Islet of Langerhans (tissue), 1 donor: ENCODE measurements around the gene MFNG.

Experiments used
- FAIRE-seq: peaks from one replicate; lab custom pipeline; 2011; peaks lifted over from hg19 to GRCh38; lab: Jason Lieb, UNC

Gene MFNG

DNA sequence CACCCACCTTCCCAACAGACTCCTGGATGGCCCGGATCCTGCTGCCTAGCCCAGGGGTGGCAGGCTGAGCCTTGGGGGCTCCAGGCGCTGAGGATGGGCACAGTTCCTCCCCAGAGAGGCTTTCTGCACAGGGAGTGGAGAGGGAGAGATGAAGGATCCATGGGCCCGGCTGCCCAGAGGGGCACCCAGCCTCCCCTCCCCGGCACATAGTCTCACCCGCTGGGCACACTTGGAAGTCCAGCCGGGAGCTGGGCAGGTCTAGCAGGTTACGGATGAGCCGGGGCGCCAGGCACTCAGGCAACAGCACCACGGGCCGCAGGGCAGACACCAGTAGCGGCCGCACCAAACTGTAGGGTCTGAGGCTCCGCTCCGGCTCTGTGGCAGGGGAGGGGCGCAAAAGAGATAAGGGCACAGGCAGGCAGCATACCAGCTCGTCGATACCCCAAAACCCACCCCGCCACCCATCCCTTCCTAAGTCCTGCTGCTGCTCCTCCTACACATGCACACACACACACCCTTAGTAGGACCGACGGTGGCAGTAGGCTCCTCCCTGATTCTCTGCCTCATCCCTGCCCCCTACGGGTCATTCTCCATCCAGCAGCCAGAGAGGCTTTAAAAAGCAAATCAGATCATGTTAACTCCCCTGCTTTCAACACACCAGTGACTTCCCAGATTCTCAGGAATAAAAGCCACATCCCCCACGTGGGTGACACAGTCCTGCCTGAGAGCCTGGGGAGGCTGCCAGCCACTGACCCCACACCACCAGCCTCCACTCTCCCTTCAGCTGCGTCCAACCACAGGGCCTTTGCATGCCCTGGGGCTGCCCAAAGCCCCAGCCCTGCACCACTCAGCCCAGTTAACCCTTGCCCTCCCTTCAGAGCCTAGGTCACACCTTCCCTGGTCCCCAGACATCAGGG, 6.5 kb upstream of the MFNG start:
- FAIRE-seq, result no peak

DNA sequence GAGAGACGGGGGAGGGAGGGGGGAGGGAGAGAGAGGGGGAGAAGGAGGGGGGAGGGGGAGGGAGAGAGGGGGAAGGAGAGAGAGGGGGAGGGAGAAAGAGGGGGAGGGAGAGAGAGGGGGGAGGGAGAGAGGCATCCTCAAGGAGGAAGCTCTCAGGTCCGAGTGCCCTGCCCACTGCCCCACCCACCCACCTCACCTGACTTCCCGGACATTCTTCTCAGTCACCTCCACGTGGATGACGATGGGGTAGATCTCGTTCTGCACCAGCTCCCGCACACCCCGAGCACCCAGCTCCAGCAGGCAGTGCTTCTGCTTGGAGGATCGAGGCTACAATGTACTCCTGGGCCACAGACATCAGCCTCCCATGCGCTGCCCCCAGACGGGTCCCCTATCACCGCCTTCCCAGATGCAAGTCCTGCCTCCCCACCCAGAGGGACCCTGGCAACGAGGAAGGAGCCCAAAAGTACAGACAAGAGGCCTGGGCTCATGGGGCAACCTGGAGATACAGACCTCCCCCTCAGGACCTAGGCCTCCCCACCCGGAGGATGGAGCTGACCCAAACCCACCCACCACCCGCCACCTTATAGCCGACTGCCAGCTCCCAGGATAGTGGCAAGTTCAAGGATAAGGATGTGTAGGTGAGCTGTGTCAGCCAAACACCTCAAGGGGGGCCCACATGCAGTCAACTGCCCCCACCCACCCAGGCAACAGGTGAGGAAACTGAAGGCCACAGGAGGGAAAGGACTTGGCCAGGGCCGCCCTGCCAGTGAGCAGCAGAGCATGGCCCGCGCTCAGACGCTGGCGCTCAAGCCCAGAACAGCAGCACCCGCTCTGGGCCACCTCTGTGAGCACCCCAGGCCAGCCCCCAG, 5.6 kb upstream of the MFNG start:
- FAIRE-seq, result no peak

DNA sequence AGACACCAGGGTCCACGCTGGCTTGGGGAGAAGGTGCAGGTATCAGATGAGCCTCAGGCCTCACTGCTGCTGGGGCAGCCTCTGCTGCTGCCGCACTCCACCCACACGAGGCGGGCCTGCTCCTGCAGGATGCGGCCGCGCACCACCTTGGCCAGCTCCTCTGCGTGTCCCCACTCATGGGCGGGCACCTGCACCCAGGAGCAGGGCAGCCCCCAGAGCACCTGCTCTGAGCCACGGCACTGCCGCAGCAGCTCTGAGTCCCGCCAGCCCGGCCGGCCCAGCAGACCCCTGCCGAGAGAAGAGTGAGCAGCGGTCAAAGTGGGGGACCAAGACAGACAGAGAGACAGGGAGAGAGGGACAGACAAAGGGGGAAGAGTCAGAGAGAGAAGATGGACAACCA, 4.9 kb upstream of the MFNG start:
- no peak for FAIRE-seq

DNA sequence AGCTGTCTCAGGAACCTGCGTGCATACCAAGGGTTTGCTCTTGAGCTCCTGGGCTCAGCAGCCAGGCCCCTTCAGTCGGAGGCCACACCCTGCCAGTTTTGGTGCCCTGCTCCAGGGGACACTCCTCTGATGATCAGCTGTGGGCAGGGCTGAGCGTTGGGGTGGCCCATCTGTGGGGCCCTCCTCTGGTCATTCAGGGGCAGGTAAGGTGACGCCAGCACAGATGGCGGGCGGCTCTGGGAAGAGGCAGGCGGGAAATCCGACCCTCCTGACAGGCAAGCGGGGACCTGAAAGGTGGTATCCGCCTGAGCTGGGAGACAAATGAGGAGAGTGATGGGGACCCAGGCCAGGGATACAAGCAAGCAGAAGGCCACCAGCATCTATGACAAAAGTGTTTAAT, 3.8 kb upstream of the MFNG start:
- FAIRE-seq, result no peak

DNA sequence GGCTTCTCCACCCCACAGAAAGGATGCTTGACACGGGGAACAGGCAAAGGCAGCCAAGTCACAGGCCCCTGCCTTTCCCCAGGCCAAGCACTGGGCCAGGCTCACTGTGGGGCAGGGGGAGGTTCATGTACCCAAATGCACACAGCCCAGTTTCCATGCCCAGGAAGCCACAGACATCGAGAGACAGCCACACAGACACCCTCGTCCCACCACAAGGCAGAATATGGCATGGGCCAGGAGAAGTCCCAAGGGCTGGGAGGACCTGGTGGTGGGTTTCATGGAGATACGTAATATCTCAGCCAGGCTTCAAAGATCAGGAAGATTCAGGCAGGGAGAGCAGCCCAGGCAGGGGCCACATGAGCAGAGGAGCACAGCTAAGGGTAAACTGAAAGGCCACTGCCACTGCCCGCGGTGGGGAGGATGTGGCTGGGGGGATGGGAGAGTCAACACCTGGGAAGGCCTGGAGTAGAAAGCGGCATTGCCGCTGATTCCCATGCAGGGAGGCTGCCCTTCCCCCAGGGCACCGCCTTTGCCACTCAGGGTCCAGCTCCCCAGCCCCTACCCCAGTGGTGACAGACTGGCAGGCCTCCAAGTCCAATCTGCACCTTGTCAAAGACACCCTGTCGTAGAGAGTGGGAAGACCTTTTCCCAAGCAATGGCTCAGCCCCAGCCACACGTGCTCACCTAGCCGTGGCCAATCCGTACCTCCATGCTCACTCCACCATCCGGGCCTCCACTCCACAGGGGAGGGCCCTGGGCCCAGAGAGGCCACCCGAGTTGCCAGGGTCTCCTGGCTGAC, 2.4 kb upstream of the MFNG start:
- FAIRE-seq, result no peak

DNA sequence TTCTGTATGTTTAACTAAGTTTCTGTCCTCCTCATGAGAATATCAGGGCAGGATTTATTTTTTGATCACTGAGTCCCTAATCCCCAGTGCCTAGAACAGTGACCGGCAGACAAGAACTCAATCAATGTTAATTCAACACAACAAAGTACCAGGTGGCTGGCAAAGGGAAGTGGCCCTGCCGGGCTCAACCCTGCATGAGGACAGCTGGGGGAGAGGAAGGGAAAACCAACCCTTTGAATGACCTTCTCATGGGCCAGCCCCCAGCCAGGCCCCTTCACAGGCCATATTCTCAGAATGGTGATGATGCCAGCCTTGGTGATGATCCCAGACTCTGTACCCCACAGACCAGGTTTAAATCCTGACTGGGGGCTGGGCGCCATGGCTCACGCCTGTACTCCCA, 1.4 kb upstream of the MFNG start:
- no peak for FAIRE-seq

DNA sequence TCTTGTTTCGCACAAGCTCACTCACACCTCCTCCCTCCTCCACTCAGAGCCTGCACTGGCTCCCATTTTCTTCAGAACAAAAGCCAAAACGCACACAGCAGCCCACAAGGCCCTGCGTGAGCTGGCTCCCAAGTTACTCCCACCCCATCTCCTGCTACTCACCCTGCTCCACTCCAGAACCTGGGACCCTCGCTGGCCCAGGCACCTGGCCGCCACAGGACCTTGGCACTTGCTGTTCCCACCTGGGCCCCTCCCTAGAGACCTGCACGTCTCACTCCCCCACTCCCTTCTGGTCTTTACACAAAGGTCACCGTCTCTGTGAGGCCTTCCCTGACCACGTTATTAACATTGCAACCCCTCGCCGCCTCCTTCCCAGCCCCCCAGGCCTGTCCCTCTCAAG, 945 bp upstream of the MFNG start:
- FAIRE-seq, result no peak

DNA sequence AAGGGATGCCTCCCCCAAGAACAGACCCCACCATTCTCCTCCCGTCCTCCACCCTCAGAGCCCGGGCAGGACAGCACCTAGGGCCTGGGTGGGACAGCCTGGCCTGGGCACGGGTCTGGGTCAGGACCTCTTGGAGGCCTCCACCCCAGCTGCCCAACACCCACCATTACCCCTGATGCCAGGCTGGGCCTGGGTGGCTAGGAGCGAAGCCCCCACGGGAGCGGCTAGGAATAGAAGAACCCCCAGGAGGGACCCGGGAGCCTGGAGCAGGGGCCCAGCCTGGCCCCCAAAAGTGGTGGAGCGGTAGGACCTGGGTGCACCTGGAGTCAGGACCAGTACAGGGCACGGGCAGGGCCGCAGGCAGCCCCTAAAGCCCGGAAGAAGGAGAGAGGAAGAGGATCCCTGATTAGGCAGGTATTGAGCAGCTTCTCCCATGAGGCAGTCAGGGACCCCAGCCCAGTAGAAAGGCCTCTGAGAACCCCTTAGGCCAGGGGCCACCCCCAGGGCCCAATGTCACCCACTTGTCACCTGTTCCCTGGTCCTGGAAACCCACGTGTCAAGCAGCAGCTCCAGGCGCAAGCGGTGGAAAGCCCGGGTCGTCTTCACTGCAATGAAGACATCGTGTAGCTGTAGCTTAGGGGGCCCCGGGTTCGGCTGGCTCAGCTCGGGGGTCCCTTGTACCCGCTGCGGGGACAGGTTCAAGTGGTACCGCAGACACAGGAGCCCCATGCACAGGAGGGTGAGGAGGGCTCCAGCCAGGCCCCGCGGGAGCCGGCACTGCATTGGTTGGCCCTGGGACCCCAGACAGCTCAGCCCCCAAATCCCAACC, 575 bp downstream of the MFNG start:
- no peak for FAIRE-seq

DNA sequence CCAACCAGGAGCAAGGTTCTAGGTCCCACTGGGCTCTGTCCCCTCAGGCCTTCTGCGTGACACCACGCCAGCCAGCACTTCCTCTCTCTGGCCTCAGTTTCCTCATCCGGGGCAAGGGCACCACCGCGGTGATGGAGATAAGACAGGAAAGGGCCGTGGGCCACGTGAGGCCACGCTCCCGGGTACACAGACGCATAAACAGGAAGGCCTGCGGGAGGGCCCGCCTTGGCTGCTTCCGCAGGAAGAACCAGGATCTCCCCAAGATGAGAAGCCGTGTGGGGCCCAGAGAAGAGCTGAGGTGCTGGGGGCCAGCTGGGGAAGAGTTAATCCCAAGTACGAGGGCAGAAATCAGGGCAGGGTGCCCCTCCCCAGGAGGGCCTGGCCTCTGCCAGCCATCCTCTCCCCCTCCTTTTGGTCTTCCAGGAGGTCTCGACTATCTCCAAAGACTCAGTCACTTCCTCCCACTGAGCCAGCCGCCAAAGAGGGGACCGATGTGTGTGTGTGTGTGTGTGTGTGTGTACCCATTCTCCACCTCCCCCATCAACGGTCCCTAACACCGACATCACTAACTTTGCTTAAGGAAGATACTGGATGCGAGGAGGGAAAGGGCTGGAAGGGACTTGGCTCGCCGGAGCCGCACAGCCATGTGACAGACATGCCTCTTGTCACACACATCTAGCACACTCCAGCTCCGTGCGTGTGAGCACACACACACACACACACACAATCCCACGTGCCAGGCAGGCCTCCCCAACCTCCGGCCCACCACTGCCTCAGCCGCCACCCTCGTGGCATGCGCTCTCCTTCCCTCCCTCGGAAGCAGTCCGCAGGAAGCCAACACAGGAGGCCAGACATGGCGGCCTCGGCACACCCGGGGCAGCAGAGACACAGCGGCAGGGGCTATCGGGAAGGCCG, 1.4 kb downstream of the MFNG start:
- no peak for FAIRE-seq

DNA sequence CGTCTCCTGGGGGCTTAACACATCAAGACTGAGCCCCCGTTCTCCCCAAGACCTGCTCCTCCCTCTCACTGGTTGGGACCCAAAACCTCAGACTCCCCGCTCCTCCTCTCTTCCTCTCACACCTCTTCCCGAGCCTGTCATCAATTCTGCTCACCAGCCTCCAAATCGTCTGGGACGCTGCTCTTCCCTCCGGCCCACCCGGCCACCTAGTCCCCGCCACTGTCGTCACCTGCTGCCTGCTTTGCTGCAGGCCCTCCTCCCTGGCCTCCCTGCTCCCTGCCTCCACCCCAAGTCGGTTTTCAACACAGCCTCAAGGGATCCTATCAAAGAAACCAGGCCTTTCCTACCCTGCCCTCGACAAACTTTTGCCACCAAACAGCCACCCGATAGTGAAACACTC, 3.1 kb downstream of the MFNG start:
- FAIRE-seq, result no peak

DNA sequence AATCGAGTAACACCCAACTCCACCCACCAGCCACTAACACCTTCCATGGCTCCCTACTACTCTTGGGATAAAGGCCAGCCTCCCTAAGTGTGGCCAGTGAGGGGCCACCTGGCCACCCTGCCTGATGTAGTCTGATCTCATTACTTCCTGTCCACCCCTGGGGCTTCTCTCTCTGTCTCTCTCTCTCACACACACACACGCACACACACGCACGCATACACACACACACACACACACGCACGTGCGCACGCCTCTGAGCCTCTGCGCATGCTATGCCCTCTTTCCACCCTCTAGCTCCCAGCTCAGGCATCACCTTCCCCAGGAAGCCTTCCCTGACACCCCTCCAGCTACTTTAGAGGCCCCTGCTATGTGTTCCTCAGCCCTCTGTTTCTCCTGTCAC, 3.9 kb downstream of the MFNG start:
- no peak for FAIRE-seq

DNA sequence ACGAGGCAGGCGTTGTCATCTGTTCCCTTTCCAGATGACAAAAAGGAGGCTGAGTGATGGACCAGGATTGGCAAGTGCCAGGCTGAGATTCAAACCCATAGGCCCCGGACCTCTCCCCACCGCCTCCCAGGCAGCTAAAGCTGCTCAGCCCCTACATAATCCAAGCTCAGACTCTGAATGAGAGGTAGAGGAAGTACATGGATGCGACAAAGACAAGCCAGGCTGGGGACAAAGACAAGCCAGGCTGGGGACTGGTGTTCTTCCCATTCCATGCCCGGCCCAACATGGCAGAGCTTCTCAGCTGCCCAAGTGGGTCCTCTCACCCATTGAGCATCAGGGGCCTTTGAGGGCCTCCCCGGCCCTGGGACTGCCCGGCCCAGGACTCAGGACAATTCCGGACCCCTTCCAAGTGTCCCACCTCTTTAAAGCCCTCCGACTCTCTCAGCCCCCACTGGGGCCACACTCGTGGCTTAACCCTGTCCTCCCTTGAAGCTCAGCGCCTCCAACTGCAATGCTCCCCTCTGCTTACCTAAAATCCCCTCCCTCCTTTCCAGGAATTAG, 4.8 kb downstream of the MFNG start:
- no peak for FAIRE-seq

DNA sequence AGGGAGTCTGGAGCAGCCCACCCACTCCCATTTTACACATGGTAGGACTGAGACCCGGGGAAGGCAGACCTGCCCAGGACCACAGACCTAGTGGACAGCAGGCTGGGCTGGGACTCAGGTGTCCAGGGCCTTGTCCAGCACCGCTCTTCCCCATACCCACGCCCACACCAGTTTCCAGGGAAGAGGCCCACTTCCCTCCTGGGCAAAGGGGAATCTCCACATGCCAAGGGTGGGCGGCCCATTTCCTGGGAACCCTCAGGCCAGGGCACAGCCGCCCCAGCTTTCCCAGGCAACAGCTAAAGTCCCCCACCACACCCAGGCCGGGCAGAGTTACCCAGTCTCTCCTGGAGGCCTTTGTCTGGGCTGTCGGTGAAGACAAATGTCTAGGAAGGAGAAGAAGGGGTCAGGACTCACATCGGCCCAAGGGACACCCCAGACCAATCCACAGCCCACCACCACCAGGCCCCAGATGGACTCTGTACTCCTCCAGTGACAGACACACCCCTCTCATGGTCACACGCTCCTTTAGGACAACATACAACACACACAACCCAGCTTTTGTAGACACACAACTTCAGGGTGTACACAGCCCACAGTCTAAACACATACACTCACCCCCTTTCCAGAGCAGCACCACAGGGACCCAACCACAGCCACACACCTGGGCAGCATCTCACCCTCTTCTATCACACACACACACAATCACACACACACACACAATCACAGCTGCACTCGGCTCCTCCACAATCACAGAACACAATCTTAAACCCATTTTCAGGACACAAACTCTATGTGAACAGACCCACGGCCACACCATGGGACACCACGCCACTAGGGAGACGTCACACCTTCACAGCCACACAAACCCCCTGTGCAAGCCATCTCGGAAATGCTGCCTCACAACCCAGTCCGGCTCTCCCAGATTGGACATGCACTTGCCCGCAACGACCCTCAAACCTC, 5.5 kb downstream of the MFNG start:
- FAIRE-seq, result no peak

DNA sequence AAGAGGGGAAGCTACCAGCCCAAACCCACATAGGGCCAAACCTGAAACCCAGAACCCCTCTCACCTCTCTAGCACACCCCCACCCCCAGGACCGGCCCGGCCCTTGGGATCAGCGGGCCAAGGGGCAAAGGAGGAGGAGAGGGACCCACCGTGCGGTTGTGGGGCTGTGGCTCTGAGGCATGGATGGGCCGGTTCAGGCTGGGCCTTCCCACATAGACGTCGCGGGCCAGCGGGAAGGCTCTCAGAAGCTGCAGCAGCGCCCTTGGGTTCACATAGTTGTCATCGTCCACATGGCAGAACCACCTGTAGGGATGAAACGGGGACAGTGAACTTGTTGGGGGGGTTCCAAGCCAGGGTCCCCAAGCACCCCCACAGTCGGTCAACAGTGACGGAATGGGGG, 7.0 kb downstream of the MFNG start:
- no peak for FAIRE-seq

DNA sequence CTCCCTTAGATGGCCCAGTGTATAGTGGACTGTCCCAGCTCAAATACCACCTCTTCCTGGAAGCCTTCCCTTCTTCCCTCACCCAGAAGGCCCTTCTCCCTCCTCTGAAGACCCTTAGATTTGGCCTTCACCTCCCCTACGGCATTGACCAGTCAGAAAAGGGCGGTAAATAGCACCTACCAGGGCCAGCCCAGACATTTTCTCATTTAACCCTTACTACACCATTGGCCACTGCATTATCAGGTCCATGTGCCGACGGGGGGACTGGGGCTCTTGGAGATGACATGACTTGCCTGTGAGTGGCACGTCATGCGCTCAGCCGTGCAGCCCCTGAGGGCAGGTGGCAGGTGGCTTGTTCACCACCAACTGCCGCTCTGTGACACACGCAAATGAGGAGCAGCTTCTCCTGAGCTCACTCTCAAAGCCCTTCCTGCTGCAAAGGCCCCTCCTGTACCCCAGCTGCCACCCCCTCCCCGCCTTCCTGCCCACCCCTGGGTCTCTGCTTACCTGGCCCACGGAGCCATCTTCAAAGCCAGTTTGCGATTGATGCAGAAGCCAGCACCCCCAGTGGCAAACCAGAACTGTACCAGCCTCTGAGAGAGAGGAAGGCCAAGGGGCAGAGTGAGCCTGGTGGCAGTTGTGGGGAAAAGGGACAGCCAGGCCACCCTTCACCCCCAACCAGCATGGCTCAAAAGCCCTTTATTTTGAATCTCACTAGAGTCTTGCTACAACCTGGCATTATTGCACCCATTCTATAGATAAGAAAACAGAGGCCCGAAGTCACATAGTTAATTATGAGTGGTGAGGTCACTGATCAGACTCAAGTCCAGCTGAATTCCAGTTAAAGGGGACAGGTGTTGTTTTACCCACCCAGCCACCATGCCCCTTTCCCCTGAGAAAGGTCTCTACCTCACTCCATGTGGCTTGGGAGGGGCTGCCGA, 9.5 kb downstream of the MFNG start:
- no peak for FAIRE-seq

DNA sequence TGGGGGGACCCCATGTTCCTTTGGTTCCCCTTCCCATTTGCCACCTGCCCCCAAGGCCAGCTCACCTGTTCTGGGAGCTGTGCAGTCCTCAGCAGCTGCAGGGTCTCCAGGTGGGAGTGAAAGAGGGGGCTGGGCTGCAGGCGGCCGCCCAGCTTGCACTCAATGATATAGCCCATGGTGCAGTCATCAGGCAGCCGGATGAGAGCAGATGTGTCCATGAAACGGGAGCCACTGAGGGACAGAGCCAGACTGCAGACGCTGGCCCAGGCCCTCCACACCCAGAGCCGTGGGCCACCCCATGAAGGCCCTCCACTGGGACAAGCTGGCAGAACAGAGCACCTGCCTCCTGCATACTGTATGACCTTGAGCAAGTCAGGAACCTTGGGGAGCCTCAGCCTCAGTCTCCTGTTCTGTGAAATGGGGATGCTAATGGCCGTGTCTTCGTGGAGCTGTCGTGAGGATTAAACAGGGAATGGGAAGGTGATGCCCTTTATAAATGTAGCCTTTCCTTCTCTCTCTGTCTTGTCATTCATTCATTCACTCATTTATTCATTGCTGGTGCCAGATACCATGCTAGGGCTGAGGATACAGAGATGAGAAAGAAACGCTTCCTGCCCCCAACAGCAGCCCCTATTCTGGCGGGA, 11.6 kb downstream of the MFNG start:
- no peak for FAIRE-seq

DNA sequence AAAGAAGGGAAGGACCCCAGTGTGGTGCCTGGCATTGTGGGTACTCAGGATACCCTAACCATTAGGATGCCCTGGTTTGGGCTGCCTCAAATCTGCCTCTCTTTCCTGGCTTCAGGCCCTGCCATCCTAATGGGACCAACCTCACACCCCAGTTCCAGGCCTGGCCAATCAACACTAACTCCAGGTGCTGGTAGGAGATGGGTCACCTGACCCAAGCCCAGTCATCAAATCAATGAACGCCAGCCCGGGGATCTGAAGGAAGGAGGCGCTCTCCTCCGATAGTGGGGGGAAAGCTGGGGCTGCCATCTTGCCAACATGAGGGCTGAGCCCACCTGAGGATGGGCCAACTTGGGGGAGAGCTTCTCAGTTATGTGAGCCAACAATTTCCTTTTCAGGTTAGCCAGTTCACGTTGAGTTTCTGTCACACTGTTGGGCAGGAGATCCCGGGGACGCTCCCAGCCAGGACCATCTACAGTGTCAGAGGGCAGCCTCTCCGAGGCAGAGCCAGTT, 12.7 kb downstream of the MFNG start:
- FAIRE-seq, result no peak
